ENCODE results near the gene BEGAIN.

The BEGAIN gene

DNA sequence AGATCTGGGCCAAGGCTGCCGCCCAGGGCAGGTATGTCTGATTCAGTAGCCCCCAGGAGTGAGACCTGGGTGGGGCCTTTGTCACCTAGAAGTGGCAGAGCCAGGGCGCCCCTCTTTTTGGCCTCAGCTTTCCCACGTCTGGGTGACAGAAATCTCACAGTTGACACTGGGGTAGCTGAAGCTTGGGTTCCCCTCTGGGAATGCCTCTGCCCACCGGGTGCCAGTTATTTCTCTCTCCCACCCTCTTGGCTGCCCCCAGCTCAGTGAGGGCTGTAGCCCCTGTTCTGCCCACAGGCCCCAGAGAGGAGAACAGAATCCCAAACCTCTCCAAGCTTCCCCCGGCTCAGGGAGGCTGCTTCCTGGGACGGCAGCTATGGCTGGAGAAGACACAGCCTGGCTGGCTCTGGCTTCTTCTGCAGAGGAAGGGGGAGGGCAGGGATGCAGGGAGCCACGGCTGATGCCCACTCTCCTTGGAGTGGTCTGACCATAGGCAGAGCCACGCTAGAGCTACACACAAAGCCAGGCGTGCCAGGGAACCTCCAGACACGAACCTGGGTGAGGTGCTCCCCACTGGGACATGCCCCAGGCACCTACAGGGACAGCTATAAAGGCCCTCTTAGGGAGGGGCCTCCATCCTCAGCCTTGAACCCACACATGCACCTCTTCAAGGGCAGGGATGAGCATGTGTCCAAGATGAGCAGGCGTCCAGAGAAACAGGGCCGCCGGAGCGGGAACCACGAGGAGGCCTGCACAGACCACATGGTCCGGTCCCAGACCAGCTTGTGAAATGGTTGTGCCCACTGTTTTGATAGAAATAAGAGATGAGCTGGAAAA, 51.7 kb downstream of the BEGAIN start:
- no peak for DNase-seq (ENCODE audit: low spot score)

DNA sequence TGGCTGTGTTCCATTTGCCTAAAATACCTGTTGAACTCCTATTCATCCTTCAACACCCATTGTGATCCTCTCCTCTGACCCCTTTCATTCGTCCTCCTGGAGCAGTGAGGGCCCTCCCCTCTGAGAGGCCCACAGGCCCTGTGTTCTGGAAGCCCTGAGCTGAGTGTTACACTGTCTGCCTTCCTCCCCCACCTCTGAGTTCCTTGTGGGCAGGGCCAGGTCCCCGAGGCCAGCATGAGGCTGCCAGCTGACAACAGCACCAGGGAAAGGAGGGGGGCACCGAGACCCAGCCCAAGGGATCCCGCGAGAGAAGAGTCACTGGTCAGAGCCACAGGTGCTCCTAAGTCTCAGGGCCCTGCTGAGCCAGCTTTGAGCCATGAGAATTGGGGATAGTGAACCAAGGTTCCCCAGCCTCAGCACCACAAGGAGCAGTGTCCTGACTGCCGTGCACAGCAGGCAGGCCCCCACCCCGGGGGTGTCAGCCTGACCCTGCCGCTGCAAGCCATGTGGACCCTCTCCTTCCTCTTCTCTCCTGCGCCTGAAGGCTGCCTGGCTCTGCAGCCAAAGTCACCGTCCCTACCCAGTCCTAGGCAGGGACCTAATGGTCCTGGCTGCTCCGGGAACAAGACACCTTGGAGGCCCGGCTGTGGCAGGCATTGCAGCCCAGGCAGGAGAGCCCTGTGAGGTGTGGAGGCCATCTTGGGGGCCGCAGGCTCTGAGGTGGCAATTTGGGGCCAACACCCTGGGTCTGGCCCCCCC, 52.5 kb downstream of the BEGAIN start:
- DNase-seq (ENCODE audit: low spot score), result no peak

DNA sequence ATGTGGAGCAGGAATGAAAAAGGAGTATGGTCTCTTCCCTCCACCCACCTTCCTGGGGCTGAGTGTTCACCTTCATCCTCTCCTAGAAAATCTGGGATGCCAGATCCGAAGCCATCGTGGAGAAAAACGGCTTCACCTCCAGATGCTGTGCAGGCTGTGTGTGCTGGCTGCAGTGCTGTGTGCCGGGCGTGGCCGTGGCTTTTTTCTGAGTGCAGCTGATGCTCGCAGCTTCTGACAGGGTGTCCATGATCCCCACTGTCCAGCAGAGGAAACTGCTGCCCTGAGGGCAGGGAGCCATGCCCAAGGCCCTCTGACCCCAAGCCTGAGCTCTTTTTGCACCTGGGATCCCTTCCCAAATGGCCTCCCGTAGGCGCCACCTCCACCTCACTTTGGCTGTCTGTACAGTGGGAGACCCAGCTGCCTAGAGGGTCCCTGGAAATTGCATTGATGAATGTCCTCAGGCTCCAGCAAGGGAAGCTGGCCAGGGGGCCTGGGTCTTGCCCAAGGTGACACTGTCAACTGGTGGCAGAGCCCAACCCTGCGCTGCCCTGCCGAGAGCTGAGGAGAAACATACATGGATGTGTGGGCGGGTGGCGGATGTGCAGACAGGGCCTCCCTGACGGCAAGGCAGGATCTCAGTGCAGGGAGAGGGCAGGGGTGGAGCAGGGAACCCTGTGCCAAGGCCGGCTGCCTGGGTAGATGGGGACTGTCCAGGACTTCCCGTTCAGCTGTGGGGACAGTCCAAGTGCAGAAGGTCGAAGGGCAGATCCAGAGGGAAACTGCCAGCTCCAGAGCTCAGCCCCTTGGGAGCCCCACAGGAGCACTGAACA, 53.3 kb downstream of the BEGAIN start:
- DNase-seq (ENCODE audit: low spot score), result peak; percentile 52

DNA sequence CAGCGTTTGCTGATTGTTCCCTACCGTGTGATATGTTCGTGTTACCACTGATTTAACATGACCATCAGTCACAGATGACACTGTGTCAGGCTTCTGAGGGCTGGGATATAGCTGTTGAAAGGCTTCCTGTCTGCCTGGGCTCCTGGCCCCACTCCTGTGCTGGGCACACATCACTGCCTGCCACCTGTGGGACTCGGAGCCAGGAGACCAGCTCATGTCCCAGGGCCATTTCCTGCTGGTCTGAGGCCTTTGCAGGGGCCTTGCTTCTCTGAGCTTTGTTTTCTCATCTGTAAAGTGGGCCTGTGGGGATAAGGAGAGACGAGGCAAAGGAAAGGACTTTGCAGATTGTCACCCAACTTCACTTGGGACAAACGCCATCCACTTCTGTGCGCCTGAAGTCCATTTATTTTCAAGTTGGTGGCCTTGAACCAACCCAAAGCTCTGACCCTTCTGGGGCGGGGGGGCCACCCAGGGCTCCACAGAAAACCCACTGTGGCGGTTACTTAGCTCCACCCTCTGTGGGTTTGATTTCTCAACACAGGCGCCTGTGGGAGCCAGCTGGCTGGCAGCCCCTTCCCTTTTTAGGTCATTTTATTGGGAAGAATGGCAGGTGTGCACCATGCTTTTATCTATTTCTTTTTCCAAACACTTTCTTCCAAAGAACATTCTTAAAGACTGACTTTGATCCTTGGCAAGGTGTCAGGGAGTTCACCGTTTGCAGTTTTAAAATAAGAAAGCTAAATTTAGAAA, 54.1 kb downstream of the BEGAIN start:
- DNase-seq (ENCODE audit: low spot score), result peak; percentile 62

DNA sequence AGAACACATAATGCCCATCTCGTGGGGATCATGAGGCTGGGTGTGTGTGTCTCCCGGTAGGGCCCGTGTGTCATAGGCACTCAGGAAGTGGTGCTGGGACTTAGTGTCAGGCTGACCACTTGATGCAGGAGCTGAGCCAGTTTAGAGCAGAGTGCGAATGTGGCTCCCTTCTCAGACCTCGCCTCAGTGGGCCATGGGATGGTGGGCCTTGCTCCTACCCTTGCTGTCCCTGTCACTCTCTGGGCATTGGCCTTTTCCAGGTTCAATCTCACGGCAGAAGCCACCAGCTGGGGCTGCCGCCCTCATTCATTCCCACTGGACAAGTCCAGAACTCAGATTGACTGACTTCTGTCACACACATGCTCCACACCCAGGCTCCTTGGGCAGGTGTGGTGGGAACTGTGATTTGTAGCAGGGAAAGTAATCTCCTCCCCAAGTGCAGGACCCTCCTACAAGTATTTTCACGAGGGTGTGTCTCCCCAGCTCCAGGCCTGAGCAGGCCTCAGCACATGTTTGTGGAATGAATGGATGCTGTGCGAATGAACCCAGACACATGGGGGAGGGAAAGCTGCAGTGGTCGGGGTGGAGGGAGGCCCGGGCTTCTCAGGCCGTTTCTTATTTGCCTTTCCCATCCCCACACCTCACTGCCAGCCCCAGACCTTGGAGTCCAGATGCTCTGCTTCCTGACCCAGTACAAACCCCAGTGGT, 54.9 kb downstream of the BEGAIN start:
- no peak for DNase-seq (ENCODE audit: low spot score)

DNA sequence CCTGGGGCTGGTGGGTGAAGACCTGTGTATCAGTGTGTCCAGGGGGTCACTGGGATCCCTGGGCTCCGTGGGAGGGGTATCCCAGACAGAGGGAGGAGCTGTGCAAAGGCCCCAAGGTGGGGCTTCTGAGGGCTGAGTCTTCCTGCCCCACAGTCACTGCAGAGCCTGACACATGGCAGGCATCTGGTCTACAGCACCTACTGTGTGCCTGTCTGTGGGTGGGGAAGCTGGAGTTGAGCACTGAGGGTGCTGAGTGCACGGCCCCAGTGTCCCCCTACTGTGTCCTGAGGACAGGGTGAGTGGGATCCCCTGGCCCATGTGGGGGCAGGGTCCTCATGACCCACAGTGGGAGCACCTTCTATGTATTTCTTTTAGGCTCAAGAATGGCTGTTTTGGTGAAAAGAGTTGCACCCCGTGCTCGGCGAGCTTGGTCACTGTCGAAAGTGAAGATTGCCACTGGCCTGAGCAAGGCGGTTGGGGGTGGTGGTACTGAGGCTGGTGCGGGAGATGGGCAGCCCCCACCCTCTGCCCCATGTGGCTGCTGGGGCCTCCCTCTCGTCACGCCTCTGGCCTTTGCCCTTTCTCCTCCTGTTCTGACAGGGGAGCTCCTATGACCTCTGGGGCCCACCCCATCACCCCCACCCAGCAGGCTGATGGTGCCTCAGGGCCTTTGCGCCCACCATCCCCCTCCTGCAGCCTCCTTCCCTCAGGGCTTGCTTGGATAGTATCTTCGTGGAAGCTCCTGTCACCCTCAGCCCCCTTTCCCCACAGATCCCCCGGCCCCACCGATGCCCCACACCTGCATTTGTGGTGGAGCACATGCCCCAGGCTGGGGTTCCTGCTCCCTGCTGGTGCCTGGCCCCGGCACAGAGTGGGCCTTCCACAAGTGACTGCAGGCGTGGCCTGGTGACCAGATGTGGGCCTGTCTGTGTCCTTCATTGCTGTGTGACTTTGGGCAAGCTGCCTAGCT, 55.8 kb downstream of the BEGAIN start:
- DNase-seq (ENCODE audit: low spot score), result no peak

DNA sequence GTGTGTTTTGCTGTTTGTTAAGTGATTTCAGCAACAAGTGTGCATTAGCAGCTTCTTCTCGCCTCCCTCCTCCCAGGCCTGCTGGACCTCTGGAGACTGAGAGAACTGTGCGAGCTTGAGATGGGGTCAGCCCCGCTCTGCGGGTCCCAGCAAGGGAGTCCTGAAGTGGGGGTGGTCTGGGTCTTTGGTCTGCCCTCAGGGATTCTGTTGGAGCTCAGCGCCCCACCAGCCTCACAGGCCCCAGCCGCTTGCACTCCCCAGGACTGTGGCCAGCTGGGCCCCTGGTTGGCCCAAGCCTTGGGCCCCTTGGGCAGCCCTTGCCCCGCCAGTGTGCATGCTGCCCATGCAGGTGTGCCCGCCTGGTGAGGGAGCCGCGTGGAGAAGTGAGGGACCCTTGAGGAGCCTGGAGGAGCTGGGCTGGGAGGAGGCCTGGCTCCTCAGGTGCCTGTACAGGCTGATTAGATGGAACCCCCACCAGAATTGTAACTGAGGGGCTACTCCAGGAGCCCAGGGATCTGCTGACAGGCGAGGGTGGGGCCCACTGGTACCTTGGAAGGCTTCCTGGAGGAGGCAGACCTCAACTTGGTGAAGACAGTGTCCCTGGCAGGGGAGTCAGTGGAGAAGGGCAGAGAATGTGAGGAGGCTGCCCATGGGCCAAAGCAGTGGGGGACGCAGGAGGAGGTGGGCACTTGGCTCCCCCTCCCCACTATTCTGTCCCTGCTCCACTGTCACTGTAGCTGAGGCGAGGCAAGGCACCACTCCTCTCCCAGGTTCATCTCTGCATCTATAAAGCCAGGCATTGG, 56.7 kb downstream of the BEGAIN start:
- DNase-seq (ENCODE audit: low spot score), result peak; percentile 3

DNA sequence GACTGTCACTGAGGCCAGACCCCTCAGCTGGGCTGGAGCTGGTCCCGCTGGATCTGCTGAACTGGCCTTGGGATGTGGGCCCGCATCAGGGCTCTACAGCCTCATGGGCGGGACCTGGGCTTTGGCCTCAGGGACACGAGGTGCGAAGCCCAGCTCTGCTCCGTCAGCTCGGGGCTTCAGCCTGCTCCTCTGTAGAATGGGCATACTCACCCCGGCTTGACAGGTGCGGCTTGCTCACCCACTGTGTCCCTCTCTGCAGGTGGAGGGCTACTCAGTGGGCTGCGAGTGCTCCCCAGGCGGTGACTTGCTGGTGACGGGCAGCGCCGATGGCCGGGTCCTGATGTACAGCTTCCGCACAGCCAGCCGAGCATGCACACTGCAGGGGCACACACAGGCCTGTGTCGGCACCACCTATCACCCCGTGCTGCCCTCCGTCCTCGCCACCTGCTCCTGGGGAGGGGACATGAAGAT, 57.6 kb downstream of the BEGAIN start:
- peak; percentile 6 for DNase-seq (ENCODE audit: low spot score)

DNA sequence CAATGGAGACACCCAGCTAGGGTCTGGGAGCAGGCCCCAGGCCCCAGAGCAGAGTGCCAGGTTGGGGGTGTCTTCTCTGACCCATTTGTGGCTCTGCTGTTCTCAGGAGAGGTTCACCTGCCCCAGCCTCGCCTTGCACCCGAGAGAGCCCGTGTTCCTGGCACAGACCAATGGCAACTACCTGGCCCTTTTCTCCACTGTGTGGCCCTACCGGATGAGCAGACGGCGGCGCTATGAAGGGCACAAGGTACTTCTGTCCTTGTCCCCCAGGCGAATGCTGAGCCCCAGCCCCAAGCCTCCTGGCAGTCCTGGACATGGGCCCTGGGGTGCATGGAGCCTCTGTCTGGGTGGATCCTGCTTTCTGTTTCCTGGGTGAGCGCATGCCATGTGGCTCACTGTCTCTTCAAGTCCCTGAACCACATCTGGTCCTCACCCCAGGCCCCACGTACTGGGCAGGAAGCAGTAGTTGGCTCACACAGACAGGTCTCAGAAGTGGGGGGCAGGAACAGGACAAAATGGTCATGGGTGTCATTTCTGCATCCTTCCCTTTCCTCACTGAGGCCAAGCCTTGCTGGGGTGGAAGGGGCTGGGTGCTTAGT, 58.2 kb downstream of the BEGAIN start:
- peak; percentile 7 for DNase-seq (ENCODE audit: low spot score)

DNA sequence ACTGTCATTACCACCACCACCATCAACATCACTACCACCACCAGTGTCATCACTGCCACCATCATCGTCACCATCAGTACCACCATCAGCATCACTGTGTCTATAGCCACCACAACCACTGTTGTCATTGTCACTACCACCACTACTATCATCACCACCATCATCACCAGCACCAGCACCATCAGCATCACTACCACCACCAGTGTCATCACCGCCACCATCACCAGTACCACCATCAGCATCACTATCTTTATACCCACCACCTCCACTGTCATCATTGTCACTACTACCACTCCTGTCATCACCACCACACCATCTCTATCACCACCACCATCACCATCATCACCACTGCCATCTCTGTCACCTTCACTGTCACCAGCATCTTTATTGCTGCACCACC, 60.6 kb downstream of the BEGAIN start:
- DNase-seq (ENCODE audit: low spot score), result peak; percentile 14

DNA sequence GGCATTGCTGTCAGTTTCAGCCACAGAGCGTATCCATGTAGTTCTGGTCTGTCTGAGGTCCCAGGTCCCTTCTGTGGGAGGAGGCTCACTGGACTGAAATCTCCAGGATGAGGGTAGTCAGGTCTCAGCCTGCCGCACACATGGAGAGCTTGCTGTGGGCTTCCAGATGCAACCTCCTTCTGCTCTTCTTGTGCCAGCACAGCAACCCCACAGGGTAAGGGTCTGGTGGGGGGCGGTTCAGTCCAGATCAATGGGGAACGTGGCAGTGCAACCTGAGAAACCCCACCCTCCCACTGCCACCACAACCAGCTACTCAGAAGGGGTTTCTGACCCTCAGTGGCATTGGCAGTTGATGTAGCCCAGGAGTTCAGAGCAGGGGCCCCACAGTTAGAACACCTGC, 61.2 kb downstream of the BEGAIN start:
- DNase-seq (ENCODE audit: low spot score), result no peak

DNA sequence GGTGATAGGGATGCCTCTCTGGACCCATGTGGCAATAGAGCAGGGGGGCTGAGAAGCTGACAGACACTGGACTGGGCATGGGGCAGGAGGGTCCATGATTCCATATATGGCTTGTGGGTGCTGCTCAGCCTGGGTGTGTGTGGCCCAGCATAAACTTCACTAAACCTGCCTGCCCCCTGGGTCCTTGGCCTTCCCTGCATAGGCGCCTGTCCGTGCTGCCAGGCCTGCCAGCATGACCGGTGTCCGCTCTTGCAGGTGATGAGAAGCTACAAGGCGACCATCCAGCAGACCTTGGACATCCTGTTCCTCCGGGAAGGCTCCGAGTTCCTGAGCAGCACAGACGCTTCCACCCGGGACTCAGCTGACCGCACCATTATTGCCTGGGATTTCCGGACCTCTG, 61.6 kb downstream of the BEGAIN start:
- DNase-seq (ENCODE audit: low spot score), result no peak

DNA sequence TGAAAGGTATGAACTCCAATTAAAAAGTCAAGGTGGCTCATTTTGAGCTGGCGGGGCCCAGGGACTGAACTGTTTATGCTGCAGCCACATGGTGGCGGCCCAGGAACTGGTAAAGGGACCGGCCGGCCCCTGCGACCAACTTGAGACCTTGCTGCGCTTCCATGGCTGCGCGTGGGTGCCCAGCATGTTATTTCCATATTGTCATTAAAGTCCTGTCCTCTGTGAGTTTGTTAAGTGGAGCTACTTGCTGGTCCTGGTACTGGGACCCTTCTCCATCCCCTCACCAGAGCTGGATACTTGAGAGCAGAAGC, 62.3 kb downstream of the BEGAIN start:
- peak; percentile 48 for DNase-seq (ENCODE audit: low spot score)

DNA sequence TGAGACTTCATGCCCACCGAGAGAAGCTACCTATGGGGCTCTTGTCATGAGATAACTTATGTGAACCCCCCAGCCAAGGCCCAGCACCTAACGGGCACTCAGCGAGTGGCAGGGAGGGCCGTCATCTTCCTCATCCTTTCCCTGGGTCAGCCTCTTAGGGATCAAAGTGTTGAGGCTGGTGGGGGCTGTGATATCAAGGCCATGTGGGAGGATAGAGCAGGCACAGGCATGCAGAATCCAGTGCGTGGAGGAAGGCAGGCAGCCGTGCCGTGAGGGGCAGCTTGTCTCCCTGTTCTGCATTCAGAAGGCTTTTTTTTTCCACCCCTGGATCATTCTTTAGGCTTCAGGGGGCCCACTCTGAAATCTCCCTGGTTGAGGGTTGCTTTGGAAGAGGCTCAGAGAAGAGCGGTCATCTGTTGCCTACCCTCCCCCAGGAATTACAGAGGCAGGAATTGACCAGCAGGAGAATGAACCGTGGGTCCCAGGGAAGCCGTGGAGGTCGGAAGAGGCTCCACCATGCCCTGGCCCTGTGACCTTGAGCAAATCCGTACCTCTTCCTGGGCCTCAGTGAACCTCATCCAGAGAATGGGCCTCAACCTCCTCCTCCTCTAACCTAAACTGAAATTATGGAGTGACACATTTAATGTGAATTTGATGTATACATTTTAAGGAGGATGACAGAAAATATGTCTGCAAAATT, 62.8 kb downstream of the BEGAIN start:
- peak; percentile 4 for DNase-seq (ENCODE audit: low spot score)

DNA sequence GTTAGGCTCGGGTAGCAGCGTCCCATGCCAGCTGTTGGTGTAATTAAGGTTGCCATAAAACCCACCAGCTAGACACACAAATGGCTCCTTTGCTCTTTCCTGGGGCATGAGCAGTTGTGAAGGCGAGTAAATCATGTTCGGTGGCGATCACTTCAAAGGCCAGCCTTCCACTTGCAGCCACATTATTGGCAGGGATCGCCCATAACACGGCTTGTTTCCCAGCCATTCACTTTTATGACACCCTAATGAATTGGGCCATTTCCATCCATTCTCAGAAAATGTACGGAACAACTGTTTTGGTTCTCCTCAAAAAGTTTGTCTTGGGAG, 63.4 kb downstream of the BEGAIN start:
- DNase-seq (ENCODE audit: low spot score), result no peak

DNA sequence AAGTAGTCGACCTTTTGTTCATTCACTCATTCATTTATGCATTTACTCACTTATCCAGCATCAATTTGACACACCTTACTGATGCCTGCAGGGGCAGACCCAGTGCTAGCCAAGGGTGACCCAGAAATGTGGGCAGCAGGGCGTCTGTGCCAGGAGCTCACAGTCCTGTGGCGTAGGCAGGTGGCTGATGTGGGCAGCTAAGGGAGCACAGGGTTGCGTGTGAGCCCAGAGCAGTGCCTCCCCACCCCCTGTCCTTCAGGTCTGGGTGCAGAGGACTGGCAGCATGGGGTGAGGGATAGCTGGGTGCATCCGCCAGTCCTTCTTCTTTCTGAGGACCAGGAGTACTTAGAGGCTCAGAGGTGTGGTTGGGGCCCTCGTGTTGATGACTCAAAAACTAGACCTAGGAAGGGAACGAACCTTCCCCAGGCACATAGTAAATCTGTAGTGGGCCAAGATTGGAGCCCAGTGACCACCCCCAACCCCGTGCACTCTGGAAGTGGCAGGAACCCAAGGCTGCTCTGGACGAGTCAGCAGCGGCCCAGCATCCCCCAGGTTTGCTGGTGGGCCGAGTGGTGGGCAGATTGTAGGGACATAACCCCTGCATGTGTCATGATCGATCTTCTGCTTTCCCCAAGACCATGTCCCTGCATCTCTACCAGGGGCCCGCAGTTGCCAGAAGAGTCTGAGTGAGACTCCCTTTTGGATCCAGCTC, 63.9 kb downstream of the BEGAIN start:
- peak; percentile 5 for DNase-seq (ENCODE audit: low spot score)

DNA sequence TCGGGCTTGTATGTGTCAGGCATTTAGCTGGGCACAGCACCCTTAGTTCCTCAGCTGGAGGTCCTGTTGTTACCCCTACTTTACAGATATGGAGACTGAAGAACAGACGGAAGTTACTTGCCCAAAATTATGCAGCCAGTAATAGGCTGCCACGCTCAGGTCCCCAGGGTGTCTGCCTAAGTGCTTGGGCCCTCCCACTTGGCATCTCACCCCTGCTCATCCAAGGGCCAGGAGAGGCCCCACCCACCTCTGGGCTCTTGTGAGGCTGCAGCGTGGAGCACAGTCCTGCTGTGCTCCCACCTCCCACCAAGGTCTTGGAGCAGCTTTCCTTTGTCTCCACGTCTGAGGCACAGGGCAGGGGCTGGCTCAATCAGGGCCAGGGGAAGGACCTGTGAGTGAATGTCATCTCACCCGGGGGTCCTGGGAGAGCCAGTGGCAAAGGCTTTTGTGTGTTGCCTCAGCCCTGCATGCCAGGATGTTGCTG, 64.6 kb downstream of the BEGAIN start:
- peak; percentile 34 for DNase-seq (ENCODE audit: low spot score)

All from AG20443 (cell line).